OCI-LY3 (cell line): ENCODE measurements around the gene ANKRD13D.

Experiments
- H2AFZ ChIP-seq: fragments of 200-600, 300-600 bp; shearing (Covaris generic); 2 replicates; pipeline ENCODE4 v1.6.0; 2014; ENCODE audit warnings: antibody characterized with exemption, low read depth, low read length
- H3K27ac ChIP-seq: fragments of 200-600, 300-600 bp; sonication (generic); 2 replicates; pipeline ENCODE4 v1.5.1; 2014; ENCODE audit warnings: mild to moderate bottlenecking, low read length, moderate library complexity, mixed read lengths
- H3K27me3 ChIP-seq: fragments of 200-600, 300-600 bp; sonication (generic); 2 replicates; pipeline ENCODE4 v1.6.1; 2014; ENCODE audit warnings: low read depth, low read length, mixed read lengths
- H3K36me3 ChIP-seq: fragments of 200-600, 300-600 bp; sonication (generic); replicated peaks from 2 replicates; pipeline ENCODE3; 2014; ENCODE audit warnings: low read depth, low read length, mixed read lengths
- H3K4me1 ChIP-seq: fragments of 300-600, 200-600 bp; sonication (generic); 2 replicates; pipeline ENCODE4 v1.6.1; 2014; ENCODE audit warnings: low read length, mixed read lengths
- H3K4me2 ChIP-seq: fragments of 200-600, 300-600 bp; sonication (generic); 2 replicates; pipeline ENCODE4 v1.6.1; 2014; ENCODE audit warnings: low read length, mixed read lengths
- H3K4me3 ChIP-seq: fragments of 300-600, 200-600 bp; sonication (generic); 2 replicates; pipeline ENCODE4 v1.5.1; 2014; ENCODE audit warnings: antibody characterized with exemption, mild to moderate bottlenecking, low read length, moderate library complexity
- H3K79me2 ChIP-seq: fragments of 300-600, 200-600 bp; shearing (Covaris generic); 2 replicates; pipeline ENCODE4 v1.6.1; 2014; ENCODE audit warnings: mild to moderate bottlenecking, low read length, mixed read lengths
- H3K9ac ChIP-seq: fragments of 300-600, 200-600 bp; shearing (Covaris generic); 2 replicates; pipeline ENCODE4 v1.6.0; 2014; ENCODE audit warnings: mild to moderate bottlenecking, low read length, moderate library complexity
- H3K9me3 ChIP-seq: fragments of 200-600, 300-600 bp; shearing (Covaris generic); 2 replicates; pipeline ENCODE4 v1.6.1; 2014; ENCODE audit warnings: low read length, mixed read lengths; ENCODE audit not compliant: insufficient read depth
- H4K20me1 ChIP-seq: fragments of 200-600, 300-600 bp; sonication (generic); 2 replicates; pipeline ENCODE4 v1.6.1; 2016; ENCODE audit warnings: low read length, mixed read lengths; ENCODE audit not compliant: insufficient read depth
- CTCF ChIP-seq: fragments of 200-600, 300-600 bp; sonication (generic); IDR thresholded peaks from 2 replicates; pipeline ENCODE4 v1.5.1; 2014; ENCODE audit warnings: antibody characterized with exemption, low read length, low read depth
- EZH2phosphoT487 ChIP-seq: fragments of 200-600 bp; shearing (Covaris generic); IDR thresholded peaks from 2 replicates; pipeline ENCODE4 v1.6.1; 2018; ENCODE audit warnings: antibody characterized with exemption, mixed run types, low read depth

Gene ANKRD13D

GRCh38 chr11:67291481-67292381, 2.6 kb downstream of the ANKRD13D start:
- no peak overlapping the region for H3K27ac ChIP-seq
- peaks cover 59% of the 10 kb centered on the region for H3K36me3 ChIP-seq
- peaks cover 27% of the 10 kb centered on the region for H3K79me2 ChIP-seq
- H4K20me1 ChIP-seq = no peaks in the 10 kb centered on the region
- H3K9ac ChIP-seq = no peak overlapping the region
- H3K4me2 ChIP-seq = no peak overlapping the region
- H3K4me3 ChIP-seq = no peak overlapping the region
- H3K27me3 ChIP-seq = no peaks in the 10 kb centered on the region
- no peak for TF ChIP-seq CTCF
- no peak for TF ChIP-seq EZH2phosphoT487
- H3K9me3 ChIP-seq = peaks cover 11% of the 10 kb centered on the region; the same call in 1 of the 2 replicates
- peaks cover 22% of the 10 kb centered on the region for H3K4me1 ChIP-seq
- no peak overlapping the region for H2AFZ ChIP-seq

- Histone ChIP-seq H4K20me1 (no peaks in the 10 kb centered on the region), H3K9me3 (peaks cover 11% of the 10 kb centered on the region; the same call in 1 of the 2 replicates), H3K79me2 (peaks cover 18% of the 10 kb centered on the region), H3K27ac (no peak overlapping the region), H2AFZ (no peak overlapping the region), H3K4me3 (no peak overlapping the region), H3K27me3 (no peaks in the 10 kb centered on the region), H3K9ac (no peak overlapping the region), H3K4me2 (no peak overlapping the region), H3K4me1 (peaks cover 13% of the 10 kb centered on the region), H3K36me3 (peaks cover 58% of the 10 kb centered on the region)
- TF ChIP-seq EZH2phosphoT487 (no peak), CTCF (no peak)
Observed at GRCh38 chr11:67292671-67293070, 3.6 kb downstream of the ANKRD13D start.

GRCh38 chr11:67293090-67293489, 4.0 kb downstream of the ANKRD13D start:
- H3K9me3 ChIP-seq = peaks cover 11% of the 10 kb centered on the region; the same call in 1 of the 2 replicates
- no peak overlapping the region for H3K9ac ChIP-seq
- no peak overlapping the region for H3K4me3 ChIP-seq
- H3K79me2 ChIP-seq = peaks cover 14% of the 10 kb centered on the region
- H3K27me3 ChIP-seq = no peaks in the 10 kb centered on the region
- no peak overlapping the region for H3K27ac ChIP-seq
- no peak for TF ChIP-seq CTCF
- no peak for TF ChIP-seq EZH2phosphoT487
- peaks cover 9% of the 10 kb centered on the region for H3K4me1 ChIP-seq
- H4K20me1 ChIP-seq = no peaks in the 10 kb centered on the region
- H2AFZ ChIP-seq = no peak overlapping the region
- H3K4me2 ChIP-seq = no peak overlapping the region
- H3K36me3 ChIP-seq = peaks cover 58% of the 10 kb centered on the region

GRCh38 chr11:67295846-67296245, 6.7 kb downstream of the ANKRD13D start:
- no peaks in the 10 kb centered on the region for H3K4me1 ChIP-seq
- no peak overlapping the region for H3K4me2 ChIP-seq
- peaks cover 11% of the 10 kb centered on the region; the same call in 1 of the 2 replicates for H3K9me3 ChIP-seq
- peaks cover under 1% of the 10 kb centered on the region for H3K79me2 ChIP-seq
- no peak overlapping the region for H2AFZ ChIP-seq
- H3K27me3 ChIP-seq = no peaks in the 10 kb centered on the region
- no peak for TF ChIP-seq EZH2phosphoT487
- TF ChIP-seq CTCF = no peak
- H3K9ac ChIP-seq = no peak overlapping the region
- H4K20me1 ChIP-seq = no peaks in the 10 kb centered on the region
- no peak overlapping the region for H3K4me3 ChIP-seq
- H3K27ac ChIP-seq = no peak overlapping the region
- peaks cover 73% of the 10 kb centered on the region for H3K36me3 ChIP-seq
